HCT116 (cell line): Measurements from ENCODE around the gene SFT2D2. TPM values are rescaled to one million over a fixed set of nuclear protein-coding genes. Genes with fewer than 3 reads are reported as not detected.

Source experiments
- ATAC-seq: fragments of 200-7000 bp; cut with Tn5 transposase; 2 replicates; pipeline ENCODE4 v1.9.1; 2020; ENCODE audit warnings: mild to moderate bottlenecking, moderate library complexity
- BruUV-seq: library from RNA; stranded (reverse); fragments of 400-500 nt; replicated peaks from 2 replicates; lab custom pipeline; 2021; lab: Mats Ljungman, UMichigan
- CTCF ChIA-PET: fragments of 300-600 bp; sonication (Branson Sonifier 250); formaldehyde crosslinking; loops from one replicate; lab custom pipeline; 2021; ENCODE audit warnings: antibody characterized with exemption; lab: Charles Lee
- POLR2A ChIA-PET: fragments of 300-600, 350-600 bp; sonication (Branson Sonifier 250); formaldehyde crosslinking; loops from one replicate; lab custom pipeline; 2021; ENCODE audit warnings: antibody characterized with exemption; lab: Charles Lee
- RAD21 ChIA-PET, 2 experiments: fragments of 300-600 bp; sonication (Branson Sonifier 250); formaldehyde crosslinking; loops; one replicate each; lab custom pipeline; 2023; ENCODE audit warnings: low total read pairs in 2 of 2; ENCODE audit not compliant: uncharacterized antibody in 2 of 2, unreplicated experiment in 2 of 2, low non-redundant PET in 1 of 2; lab: Charles Lee
- DNase-seq: peaks from one replicate; pipeline ENCODE4 v3.0.0-alpha.2; 2010; ENCODE audit warnings: low read depth, low spot score
- H2AFZ ChIP-seq: fragments of 200-600 bp; shearing (Covaris generic), sonication (generic); 2 replicates; pipeline ENCODE4 v1.6.1; 2017; ENCODE audit warnings: low read depth, mixed run types, mixed read lengths, antibody characterized with exemption, low read length; ENCODE audit not compliant: poor library complexity, severe bottlenecking
- H3K27ac ChIP-seq: 2 replicates; pipeline ENCODE4 v1.5.1; 2012; ENCODE audit warnings: low read depth, low read length
- H3K27me3 ChIP-seq: fragments of 200-600 bp; sonication (generic); 2 replicates; pipeline ENCODE4 v1.6.1; 2016; ENCODE audit warnings: mixed run types, low read length, mixed read lengths; ENCODE audit not compliant: insufficient read depth
- H3K36me3 ChIP-seq, 2 experiments: fragments of 200-500 bp in 1 of 2; fragments of 200-600 bp in 1 of 2; sonication (Bioruptor generic) in 1 of 2; sonication (generic) in 1 of 2; 2 replicates each; pipeline versions ENCODE4 v1.5.1 to v1.6.1; 2014 to 2016; ENCODE audit warnings: low read length in 2 of 2, inconsistent platforms in 1 of 2, mixed read lengths in 1 of 2, mixed run types in 1 of 2; ENCODE audit not compliant: insufficient read depth in 2 of 2, control insufficient read depth in 1 of 2
- H3K4me1 ChIP-seq, 2 experiments: fragments of 200-600 bp in 1 of 2; sonication (generic) in 1 of 2; 2 replicates each; pipeline versions ENCODE4 v1.5.1 to v1.6.1; 2012 to 2017; ENCODE audit warnings: low read length in 2 of 2, inconsistent platforms in 1 of 2, mild to moderate bottlenecking in 1 of 2, mixed read lengths in 1 of 2, mixed run types in 1 of 2, moderate library complexity in 1 of 2; ENCODE audit not compliant: insufficient read depth in 2 of 2, control insufficient read depth in 1 of 2
- H3K4me2 ChIP-seq: fragments of 200-600 bp; sonication (generic); 2 replicates; pipeline ENCODE4 v1.6.1; 2017; ENCODE audit warnings: mixed run types, low read length, mixed read lengths
- H3K4me3 ChIP-seq, 2 experiments: fragments of 200-600 bp in 1 of 2; sonication (generic) in 1 of 2; replicated peaks in 1 of 2; 2 replicates each; pipeline ENCODE4 v1.5.1; 2011 to 2016; ENCODE audit warnings: low read length in 2 of 2, control low read depth in 1 of 2, low read depth in 1 of 2, mild to moderate bottlenecking in 1 of 2, mixed read lengths in 1 of 2, mixed run types in 1 of 2
- H3K79me2 ChIP-seq: fragments of 200-600 bp; sonication (generic); 2 replicates; pipeline ENCODE4 v1.6.1; 2017; ENCODE audit warnings: mild to moderate bottlenecking, mixed run types, low read length, moderate library complexity, mixed read lengths; ENCODE audit not compliant: insufficient read depth
- H3K9ac ChIP-seq: fragments of 200-600 bp; sonication (generic); 2 replicates; pipeline ENCODE4 v1.6.1; 2016; ENCODE audit warnings: low read length, mixed read lengths
- H3K9me2 ChIP-seq: fragments of 200-600 bp; sonication (generic), shearing (Covaris generic); 2 replicates; pipeline ENCODE4 v1.6.1; 2017; ENCODE audit warnings: mixed run types, mild to moderate bottlenecking, moderate library complexity; ENCODE audit not compliant: insufficient read depth
- H3K9me3 ChIP-seq, 2 experiments: fragments of 200-500 bp in 1 of 2; fragments of 200-600 bp in 1 of 2; sonication (Bioruptor generic) in 1 of 2; sonication (generic) in 1 of 2; 2 replicates each; pipeline ENCODE4 v1.6.1; 2014 to 2017; ENCODE audit warnings: low read length in 2 of 2, mixed read lengths in 2 of 2, inconsistent platforms in 1 of 2, low read depth in 1 of 2, mild to moderate bottlenecking in 1 of 2, mixed run types in 1 of 2, moderate library complexity in 1 of 2; ENCODE audit not compliant: control insufficient read depth in 1 of 2, insufficient read depth in 1 of 2
- H4K20me1 ChIP-seq: fragments of 200-600 bp; sonication (generic), shearing (Covaris generic); 2 replicates; pipeline ENCODE4 v1.6.1; 2017; ENCODE audit warnings: mixed run types, mild to moderate bottlenecking, moderate library complexity; ENCODE audit not compliant: insufficient read depth
- CBX3 ChIP-seq: IDR thresholded peaks from 2 replicates; pipeline ENCODE4 v1.6.1; 2012; ENCODE audit warnings: low read depth
- EGR1 ChIP-seq: IDR thresholded peaks from 2 replicates; pipeline ENCODE4 v1.6.1; 2012; ENCODE audit warnings: low read depth
- ELF1 ChIP-seq: IDR thresholded peaks from 2 replicates; pipeline ENCODE4 v1.6.1; 2012; ENCODE audit warnings: low read depth, borderline replicate concordance
- EZH2 ChIP-seq: fragments of 200-600 bp; sonication (generic); IDR thresholded peaks from 2 replicates; pipeline ENCODE4 v1.6.1; 2017; ENCODE audit warnings: antibody characterized with exemption, mixed run types
- EZH2phosphoT487 ChIP-seq: fragments of 200-600 bp; IDR thresholded peaks from 2 replicates; pipeline ENCODE4 v1.6.1; 2018; ENCODE audit warnings: antibody characterized with exemption, borderline replicate concordance
- FOSL1 ChIP-seq: IDR thresholded peaks from 2 replicates; pipeline ENCODE4 v1.6.1; 2012; ENCODE audit warnings: low read depth
- JUND ChIP-seq: IDR thresholded peaks from 2 replicates; pipeline ENCODE4 v1.6.1; 2012
- POLR2A ChIP-seq: IDR thresholded peaks from 2 replicates; pipeline ENCODE4 v1.7.0; 2011; ENCODE audit warnings: borderline replicate concordance; ENCODE audit not compliant: insufficient read depth, insufficient read length; ENCODE audit errors: extremely low read depth
- RAD21 ChIP-seq: IDR thresholded peaks from 2 replicates; pipeline ENCODE4 v1.6.1; 2012; ENCODE audit warnings: low read depth, mild to moderate bottlenecking
- SIN3A ChIP-seq: IDR thresholded peaks from 2 replicates; pipeline ENCODE4 v1.6.1; 2012; ENCODE audit warnings: low read depth
- SP1 ChIP-seq: IDR thresholded peaks from 2 replicates; pipeline ENCODE4 v1.6.1; 2012; ENCODE audit warnings: low read depth
- SRF ChIP-seq: IDR thresholded peaks from 2 replicates; pipeline ENCODE4 v1.6.1; 2012; ENCODE audit warnings: low read depth
- TCF7L2 ChIP-seq: IDR thresholded peaks from 2 replicates; pipeline ENCODE4 v1.7.0; 2011; ENCODE audit warnings: borderline replicate concordance, inconsistent platforms; ENCODE audit not compliant: insufficient read depth, insufficient read length; ENCODE audit errors: extremely low read depth
- YY1 ChIP-seq: IDR thresholded peaks from 2 replicates; pipeline ENCODE4 v1.6.1; 2011; ENCODE audit warnings: low read length, low read depth, moderate library complexity, mild to moderate bottlenecking; ENCODE audit not compliant: insufficient replicate concordance; ENCODE audit errors: extremely low read depth
- ZNF274 ChIP-seq: fragments of 200-500 bp; sonication (Bioruptor generic); IDR thresholded peaks from 2 replicates; pipeline ENCODE4 v1.6.1; 2014; ENCODE audit warnings: mild to moderate bottlenecking, low read depth, low read length, inconsistent platforms
- intact Hi-C: fragments of 100-400 bp; cut with micrococcal nuclease; formaldehyde crosslinking; loops from 2 replicates; pipeline ENCODE4 v1.10.0; 2022
- total RNA-seq: library from RNA; stranded (reverse); gene quantifications from one replicate; pipeline ENCODE4 v1.2.1, GENCODE V29; 2021; ENCODE audit not compliant: unreplicated experiment
- TF ChIP-seq, protein P1 (sequence below): IDR thresholded peaks from 2 replicates; pipeline ENCODE4 v1.6.1; 2012
- TF ChIP-seq, protein P2 (sequence below): IDR thresholded peaks from 2 replicates; pipeline ENCODE4 v1.6.1; 2012
- TF ChIP-seq, protein P3 (sequence below): IDR thresholded peaks from 2 replicates; pipeline ENCODE4 v1.6.1; 2012; ENCODE audit warnings: low read depth
- TF ChIP-seq, protein P4 (sequence below): IDR thresholded peaks from 2 replicates; pipeline ENCODE4 v1.6.1; 2011; ENCODE audit warnings: mild to moderate bottlenecking, low read length, moderate library complexity; ENCODE audit not compliant: insufficient replicate concordance; ENCODE audit errors: extremely low read depth

Gene SFT2D2
- total RNA-seq, 1 experiment from 2014 or later: 57.5 TPM

DNA sequence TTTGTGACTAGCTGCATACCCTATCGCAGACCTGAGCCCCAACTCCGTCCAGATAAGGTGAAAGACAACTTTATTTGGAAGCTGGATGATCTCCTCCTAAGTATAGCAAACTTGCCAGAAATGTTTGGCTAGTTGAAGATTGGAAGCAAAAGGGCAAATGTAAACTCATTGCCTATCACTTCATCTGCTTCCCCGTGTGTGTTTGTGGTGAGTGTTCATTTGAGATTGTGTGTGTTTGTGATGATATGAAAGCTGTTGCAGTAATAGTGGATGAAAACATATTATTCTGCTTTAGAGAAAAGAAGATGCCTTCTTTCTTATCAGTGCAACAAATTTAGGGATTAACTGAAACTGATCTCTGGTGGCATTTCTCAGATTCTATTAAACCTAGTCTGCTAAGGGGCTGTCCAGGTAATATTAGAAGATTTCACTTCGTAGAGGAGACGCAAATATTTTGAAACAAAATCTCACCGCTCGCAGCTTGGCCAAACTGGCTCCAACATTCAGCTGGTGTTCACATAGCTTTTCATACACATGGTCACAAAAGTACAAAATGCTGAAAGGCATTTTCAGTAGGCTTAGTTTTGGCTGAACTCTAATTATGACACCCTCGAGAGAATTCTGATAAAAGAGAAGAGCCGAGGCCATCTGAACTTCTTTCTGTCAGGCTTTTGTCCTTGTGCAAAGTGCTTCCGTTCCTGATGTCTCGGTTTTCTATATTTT is 56.0 kb downstream of the SFT2D2 start:
- Histone ChIP-seq H3K4me2 (no peak overlapping the region), H3K9me3 (no peaks in the 10 kb centered on the region), H3K27me3 (no peaks in the 10 kb centered on the region), H3K9ac (no peak overlapping the region), H3K4me1 (peaks cover 20 to 21% of the 10 kb centered on the region in 2 experiments), H2AFZ (no peak overlapping the region), H3K27ac (no peak overlapping the region), H3K4me3 (no peak overlapping the region), H3K9me2 (no peaks in the 10 kb centered on the region), H4K20me1 (no peaks in the 10 kb centered on the region), H3K36me3 (no peaks in the 10 kb centered on the region), H3K79me2 (no peaks in the 10 kb centered on the region)
- no TSS peak for BruUV-seq
- no peak for TF ChIP-seq POLR2A
- TF ChIP-seq, protein P1, sequence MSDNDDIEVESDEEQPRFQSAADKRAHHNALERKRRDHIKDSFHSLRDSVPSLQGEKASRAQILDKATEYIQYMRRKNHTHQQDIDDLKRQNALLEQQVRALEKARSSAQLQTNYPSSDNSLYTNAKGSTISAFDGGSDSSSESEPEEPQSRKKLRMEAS: no peak
- TF ChIP-seq SRF: no peak
- TF ChIP-seq CBX3: no peak
- TF ChIP-seq TCF7L2: no peak
- TF ChIP-seq SIN3A: no peak
- no peak for TF ChIP-seq FOSL1
- TF ChIP-seq EZH2phosphoT487: no peak
- no peak for TF ChIP-seq EZH2
- no peak for TF ChIP-seq YY1
- TF ChIP-seq EGR1: no peak
- TF ChIP-seq RAD21: no peak
- no peak for TF ChIP-seq ZNF274
- TF ChIP-seq, protein P2, sequence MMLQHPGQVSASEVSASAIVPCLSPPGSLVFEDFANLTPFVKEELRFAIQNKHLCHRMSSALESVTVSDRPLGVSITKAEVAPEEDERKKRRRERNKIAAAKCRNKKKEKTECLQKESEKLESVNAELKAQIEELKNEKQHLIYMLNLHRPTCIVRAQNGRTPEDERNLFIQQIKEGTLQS: no peak
- no peak for TF ChIP-seq ELF1
- TF ChIP-seq, protein P3, sequence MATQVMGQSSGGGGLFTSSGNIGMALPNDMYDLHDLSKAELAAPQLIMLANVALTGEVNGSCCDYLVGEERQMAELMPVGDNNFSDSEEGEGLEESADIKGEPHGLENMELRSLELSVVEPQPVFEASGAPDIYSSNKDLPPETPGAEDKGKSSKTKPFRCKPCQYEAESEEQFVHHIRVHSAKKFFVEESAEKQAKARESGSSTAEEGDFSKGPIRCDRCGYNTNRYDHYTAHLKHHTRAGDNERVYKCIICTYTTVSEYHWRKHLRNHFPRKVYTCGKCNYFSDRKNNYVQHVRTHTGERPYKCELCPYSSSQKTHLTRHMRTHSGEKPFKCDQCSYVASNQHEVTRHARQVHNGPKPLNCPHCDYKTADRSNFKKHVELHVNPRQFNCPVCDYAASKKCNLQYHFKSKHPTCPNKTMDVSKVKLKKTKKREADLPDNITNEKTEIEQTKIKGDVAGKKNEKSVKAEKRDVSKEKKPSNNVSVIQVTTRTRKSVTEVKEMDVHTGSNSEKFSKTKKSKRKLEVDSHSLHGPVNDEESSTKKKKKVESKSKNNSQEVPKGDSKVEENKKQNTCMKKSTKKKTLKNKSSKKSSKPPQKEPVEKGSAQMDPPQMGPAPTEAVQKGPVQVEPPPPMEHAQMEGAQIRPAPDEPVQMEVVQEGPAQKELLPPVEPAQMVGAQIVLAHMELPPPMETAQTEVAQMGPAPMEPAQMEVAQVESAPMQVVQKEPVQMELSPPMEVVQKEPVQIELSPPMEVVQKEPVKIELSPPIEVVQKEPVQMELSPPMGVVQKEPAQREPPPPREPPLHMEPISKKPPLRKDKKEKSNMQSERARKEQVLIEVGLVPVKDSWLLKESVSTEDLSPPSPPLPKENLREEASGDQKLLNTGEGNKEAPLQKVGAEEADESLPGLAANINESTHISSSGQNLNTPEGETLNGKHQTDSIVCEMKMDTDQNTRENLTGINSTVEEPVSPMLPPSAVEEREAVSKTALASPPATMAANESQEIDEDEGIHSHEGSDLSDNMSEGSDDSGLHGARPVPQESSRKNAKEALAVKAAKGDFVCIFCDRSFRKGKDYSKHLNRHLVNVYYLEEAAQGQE: no peak
- TF ChIP-seq, protein P4, sequence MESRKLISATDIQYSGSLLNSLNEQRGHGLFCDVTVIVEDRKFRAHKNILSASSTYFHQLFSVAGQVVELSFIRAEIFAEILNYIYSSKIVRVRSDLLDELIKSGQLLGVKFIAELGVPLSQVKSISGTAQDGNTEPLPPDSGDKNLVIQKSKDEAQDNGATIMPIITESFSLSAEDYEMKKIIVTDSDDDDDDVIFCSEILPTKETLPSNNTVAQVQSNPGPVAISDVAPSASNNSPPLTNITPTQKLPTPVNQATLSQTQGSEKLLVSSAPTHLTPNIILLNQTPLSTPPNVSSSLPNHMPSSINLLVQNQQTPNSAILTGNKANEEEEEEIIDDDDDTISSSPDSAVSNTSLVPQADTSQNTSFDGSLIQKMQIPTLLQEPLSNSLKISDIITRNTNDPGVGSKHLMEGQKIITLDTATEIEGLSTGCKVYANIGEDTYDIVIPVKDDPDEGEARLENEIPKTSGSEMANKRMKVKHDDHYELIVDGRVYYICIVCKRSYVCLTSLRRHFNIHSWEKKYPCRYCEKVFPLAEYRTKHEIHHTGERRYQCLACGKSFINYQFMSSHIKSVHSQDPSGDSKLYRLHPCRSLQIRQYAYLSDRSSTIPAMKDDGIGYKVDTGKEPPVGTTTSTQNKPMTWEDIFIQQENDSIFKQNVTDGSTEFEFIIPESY: no peak
- no peak for TF ChIP-seq SP1
- no peak for TF ChIP-seq JUND
- no peak for DNase-seq
- ATAC-seq: no peak
- RAD21 ChIA-PET: no interaction called here
- POLR2A ChIA-PET: no interaction called here
- intact Hi-C loops: no loop called here
- CTCF ChIA-PET: no interaction called here
